Left lung (tissue), 10 donors: ENCODE results near the gene ADGRB3. TPM values are rescaled to one million over a fixed set of nuclear protein-coding genes. Genes with fewer than 3 reads are reported as not detected.
"Not testable (repeated sequence)": the region's sequence is repeated elsewhere in the genome, so short reads cannot be mapped to it uniquely, and the experiment has no call there.

ENCODE experiments used
- ATAC-seq: fragments of 200-7000 bp; cut with Tn5 transposase; one replicate; pipeline ENCODE4 v1.9.1; 2020; ENCODE audit warnings: moderate library complexity
- DNase-seq, 4 donors: peaks; one replicate each; pipeline ENCODE4 v3.0.0-alpha.2; 2013 to 2020
- H3K27ac ChIP-seq, 2 donors: fragments of 200-600 bp; sonication (generic) in 1 of 2; one replicate each; pipeline versions ENCODE4 v1.5.0 to v1.8.0; 2020 to 2021
- H3K27me3 ChIP-seq, 2 donors: fragments of 200-600 bp; sonication (generic) in 1 of 2; one replicate each; pipeline versions ENCODE4 v1.5.0 to v1.8.0; 2020 to 2021
- H3K36me3 ChIP-seq, 2 donors: fragments of 200-600 bp; sonication (generic) in 1 of 2; one replicate each; pipeline versions ENCODE4 v1.5.0 to v1.8.0; 2020 to 2021
- H3K4me1 ChIP-seq, 2 donors: fragments of 200-600 bp; one replicate each; pipeline ENCODE4 v1.8.0; 2021
- H3K4me3 ChIP-seq, 2 donors: fragments of 200-600 bp; sonication (generic) in 1 of 2; one replicate each; pipeline versions ENCODE4 v1.5.0 to v1.8.0; 2020 to 2021; ENCODE audit warnings: mild to moderate bottlenecking in 1 of 2
- H3K9me3 ChIP-seq, 2 donors: fragments of 200-600 bp; sonication (generic) in 1 of 2; one replicate each; pipeline versions ENCODE4 v1.5.0 to v1.8.0; 2020 to 2021
- intact Hi-C, 2 donors: fragments of 100-400 bp; cut with DNase I; formaldehyde crosslinking; loops; one replicate each; pipeline versions ENCODE4 v1.11.2 to v1.14.2; 2022
- polyA plus RNA-seq, 6 donors: library from polyadenylated mRNA; unstranded; fragments of 120-200 nt; gene quantifications; one replicate each; pipeline ENCODE4 v1.2.1, GENCODE V29; 2013; ENCODE audit not compliant: insufficient read length in 6 of 6
- total RNA-seq, 2 donors: library from RNA; stranded (reverse); fragmentation: NEBNext Ultra II Directional; extraction: Animal tissue kit (Norgen Biotek cat#: 25700); gene quantifications; one replicate each; pipeline ENCODE4 v1.2.1, GENCODE V29; 2021
- TF ChIP-seq, protein P1 (sequence below), 2 donors: fragments of 200-600 bp; sonication (generic) in 1 of 2; IDR thresholded peaks; one replicate each; pipeline versions ENCODE4 v1.5.0 to v1.8.0; 2021; ENCODE audit warnings: antibody characterized with exemption in 2 of 2
- donor health status: DM: no; HTN: yes; CAD: no.
- donor health status: DM: no; HTN: no; CAD: no.

ADGRB3 gene
- total and polyA plus RNA-seq, 8 donors = 2.0 to 22.4 (median 13.7) TPM

DNA sequence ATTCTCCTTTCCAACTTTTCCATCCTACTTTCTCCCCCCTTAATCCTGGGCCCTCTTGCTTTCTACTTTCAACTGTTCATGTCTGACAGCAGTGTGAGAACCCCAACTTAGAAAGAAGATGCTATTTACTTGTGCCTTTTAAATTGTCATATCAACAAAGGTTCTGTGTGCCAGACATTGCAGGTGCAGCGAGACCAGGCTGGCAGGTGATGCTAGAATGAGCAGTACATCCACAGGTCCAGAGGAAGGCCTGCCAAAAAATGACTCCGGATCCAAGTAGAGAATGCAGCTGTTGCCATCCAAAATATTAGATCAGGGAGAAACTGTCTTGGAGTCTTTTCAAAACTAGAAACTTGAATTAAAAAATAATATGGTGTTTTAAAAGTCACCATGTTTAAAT lies 651.2 kb downstream of the ADGRB3 start:
- TF ChIP-seq, protein P1, sequence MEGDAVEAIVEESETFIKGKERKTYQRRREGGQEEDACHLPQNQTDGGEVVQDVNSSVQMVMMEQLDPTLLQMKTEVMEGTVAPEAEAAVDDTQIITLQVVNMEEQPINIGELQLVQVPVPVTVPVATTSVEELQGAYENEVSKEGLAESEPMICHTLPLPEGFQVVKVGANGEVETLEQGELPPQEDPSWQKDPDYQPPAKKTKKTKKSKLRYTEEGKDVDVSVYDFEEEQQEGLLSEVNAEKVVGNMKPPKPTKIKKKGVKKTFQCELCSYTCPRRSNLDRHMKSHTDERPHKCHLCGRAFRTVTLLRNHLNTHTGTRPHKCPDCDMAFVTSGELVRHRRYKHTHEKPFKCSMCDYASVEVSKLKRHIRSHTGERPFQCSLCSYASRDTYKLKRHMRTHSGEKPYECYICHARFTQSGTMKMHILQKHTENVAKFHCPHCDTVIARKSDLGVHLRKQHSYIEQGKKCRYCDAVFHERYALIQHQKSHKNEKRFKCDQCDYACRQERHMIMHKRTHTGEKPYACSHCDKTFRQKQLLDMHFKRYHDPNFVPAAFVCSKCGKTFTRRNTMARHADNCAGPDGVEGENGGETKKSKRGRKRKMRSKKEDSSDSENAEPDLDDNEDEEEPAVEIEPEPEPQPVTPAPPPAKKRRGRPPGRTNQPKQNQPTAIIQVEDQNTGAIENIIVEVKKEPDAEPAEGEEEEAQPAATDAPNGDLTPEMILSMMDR (IDR thresholded peaks at IDR 0.05) = no peak
- H3K27ac ChIP-seq = no peak overlapping the region
- no peak for ATAC-seq
- DNase-seq = no peak
- H3K27me3 ChIP-seq = no peaks in the 10 kb centered on the region
- no peaks in the 10 kb centered on the region for H3K9me3 ChIP-seq
- H3K4me1 ChIP-seq = no peaks in the 10 kb centered on the region
- no peak overlapping the region for H3K4me3 ChIP-seq
- no peaks in the 10 kb centered on the region for H3K36me3 ChIP-seq
- intact Hi-C loops = no loop called here

DNA sequence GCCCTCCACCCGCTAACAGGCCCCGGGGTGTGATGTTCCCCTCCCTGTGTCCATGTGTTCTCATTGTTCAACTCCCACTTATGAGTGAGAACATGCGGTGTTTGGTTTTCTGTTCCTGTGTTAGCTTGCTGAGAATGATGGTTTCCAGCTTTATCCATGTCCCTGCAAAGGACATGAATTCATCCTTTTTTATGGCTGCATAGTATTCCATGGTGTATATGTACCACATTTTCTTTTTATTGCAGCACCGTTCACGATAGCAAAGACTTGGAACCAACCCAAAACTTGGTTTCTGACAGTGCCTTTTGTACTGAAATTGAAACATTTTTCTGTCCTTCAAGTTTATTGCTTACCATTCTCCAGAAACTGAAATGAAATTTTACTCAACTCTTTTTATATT lies 653.1 kb downstream of the ADGRB3 start:
- ATAC-seq = not testable (repeated sequence)

DNA sequence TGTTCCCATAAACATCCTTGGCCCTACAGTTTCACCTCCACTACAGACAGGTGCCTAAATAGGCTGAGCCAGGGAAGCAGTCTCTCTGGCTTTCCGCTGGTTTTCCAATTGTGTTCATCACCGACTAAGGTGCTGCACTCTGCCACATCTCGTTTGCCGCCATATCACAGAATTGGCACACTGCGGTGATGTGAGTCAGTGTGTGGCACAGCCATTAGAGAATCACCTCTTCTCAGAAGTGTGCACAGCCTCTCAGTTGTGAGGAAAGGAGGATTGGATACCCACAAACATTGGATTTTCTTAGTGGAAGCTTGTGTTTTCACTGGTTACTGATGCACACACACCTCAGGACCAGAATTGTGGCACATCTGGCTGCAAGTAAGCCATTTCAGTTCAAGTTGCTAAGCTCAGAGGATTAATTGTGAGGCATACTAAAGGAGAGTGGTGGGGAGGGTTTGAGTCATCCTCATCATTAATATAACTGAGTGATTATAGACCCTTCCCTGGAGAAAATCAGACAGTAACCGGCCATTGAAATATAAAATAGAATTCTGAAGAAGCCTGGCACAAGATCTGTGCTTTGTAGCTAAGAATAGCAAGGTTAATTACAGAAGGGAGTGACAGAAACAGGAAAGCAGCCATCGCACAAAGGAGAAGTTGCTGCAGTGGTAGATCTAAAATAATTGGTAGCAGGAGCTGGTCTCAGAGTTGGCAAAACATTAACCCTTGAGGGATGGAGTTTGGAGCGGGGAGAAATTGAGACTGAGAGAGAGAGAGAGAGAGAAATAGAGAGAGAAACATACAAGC lies 654.8 kb downstream of the ADGRB3 start:
- H3K4me3 ChIP-seq = no peak overlapping the region
- no peak overlapping the region for H3K27ac ChIP-seq
- intact Hi-C loops = no loop called here
- DNase-seq = no peak
- H3K4me1 ChIP-seq = no peaks in the 10 kb centered on the region
- no peak for ATAC-seq
- no peaks in the 10 kb centered on the region for H3K27me3 ChIP-seq
- no peaks in the 10 kb centered on the region for H3K36me3 ChIP-seq
- TF ChIP-seq, protein P1 (IDR thresholded peaks at IDR 0.05) = no peak
- no peaks in the 10 kb centered on the region for H3K9me3 ChIP-seq

More for the DNA sequence above, 653.1 kb downstream of the ADGRB3 start:
- intact Hi-C loops, H3K27me3 ChIP-seq, DNase-seq, H3K4me1 ChIP-seq, H3K27ac ChIP-seq, H3K4me3 ChIP-seq, H3K36me3 ChIP-seq, H3K9me3 ChIP-seq: not testable (repeated sequence)

DNA sequence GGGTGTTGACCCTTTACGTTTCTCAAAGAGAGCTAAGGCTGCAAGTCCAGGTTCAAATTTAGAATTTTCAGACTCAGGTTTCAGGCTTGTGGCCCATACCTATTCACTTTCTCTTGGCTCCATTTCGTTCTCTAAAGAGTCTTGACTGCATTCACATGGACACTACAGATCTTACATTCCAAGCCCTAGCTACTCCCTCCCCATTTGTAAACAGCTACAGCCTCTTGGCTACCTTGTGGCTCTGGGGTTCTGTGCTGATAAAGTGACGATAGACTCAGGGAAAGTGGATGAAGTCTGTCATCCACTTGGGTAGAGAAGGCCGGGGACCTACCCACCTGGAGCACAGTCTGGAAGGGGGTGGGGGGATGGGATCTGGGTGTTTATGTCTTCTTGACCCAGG lies 658.4 kb downstream of the ADGRB3 start:
- Histone ChIP-seq H3K36me3 (no peaks in the 10 kb centered on the region), H3K4me1 (no peaks in the 10 kb centered on the region), H3K27me3 (no peaks in the 10 kb centered on the region), H3K4me3 (no peak overlapping the region), H3K9me3 (no peaks in the 10 kb centered on the region), H3K27ac (no peak overlapping the region)
- intact Hi-C loops = no loop called here
- no peak for DNase-seq
- ATAC-seq = no peak
- TF ChIP-seq, protein P1 (IDR thresholded peaks at IDR 0.05) = no peak

DNA sequence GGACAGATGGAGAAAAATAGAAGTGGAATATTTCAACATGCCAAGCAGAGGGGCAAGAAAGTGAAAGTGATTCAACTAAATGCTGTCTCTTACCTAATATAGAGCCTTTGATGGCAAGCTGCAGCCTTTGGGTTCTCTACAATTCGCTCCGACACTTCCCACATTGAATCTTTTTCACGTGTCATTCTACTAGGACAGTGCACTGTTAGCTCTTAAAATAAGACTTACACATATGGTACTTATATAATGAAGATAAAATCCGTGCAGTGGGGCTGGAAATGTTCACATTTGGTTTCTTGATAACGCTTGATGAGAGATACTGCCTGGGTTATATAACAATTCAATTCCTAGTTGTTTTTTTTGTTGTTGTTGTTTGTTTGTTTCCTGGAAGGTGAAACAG lies 659.3 kb downstream of the ADGRB3 start:
- ATAC-seq (no peak), DNase-seq (no peak)
- Histone ChIP-seq H3K27ac (no peak overlapping the region), H3K27me3 (no peaks in the 10 kb centered on the region), H3K4me1 (no peaks in the 10 kb centered on the region), H3K4me3 (no peak overlapping the region), H3K9me3 (no peaks in the 10 kb centered on the region), H3K36me3 (no peaks in the 10 kb centered on the region)
- TF ChIP-seq, protein P1 (IDR thresholded peaks at IDR 0.05) = no peak
- intact Hi-C loops = no loop called here

DNA sequence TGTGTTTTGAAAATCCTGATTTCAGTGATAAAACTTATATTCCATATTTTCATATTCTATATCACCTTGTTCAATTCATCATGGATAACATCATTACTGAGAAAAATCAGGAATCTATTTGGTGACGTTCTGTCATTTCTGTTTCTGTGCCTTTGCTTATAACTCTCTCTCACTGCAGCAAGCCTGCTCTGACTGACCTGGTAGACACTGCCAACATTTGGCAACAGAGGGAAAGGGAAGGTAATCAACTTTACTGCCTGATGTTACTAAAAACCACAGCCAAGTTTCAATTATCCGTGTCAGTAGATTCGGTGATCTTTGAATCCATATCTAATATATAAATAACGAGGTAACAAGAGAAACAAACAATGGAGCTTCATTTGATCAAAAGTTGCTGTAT lies 659.8 kb downstream of the ADGRB3 start:
- no peak for ATAC-seq
- TF ChIP-seq, protein P1 (IDR thresholded peaks at IDR 0.05) = no peak

More for the DNA sequence above, 659.8 kb downstream of the ADGRB3 start:
- no peaks in the 10 kb centered on the region for H3K4me1 ChIP-seq
- no peaks in the 10 kb centered on the region for H3K9me3 ChIP-seq
- intact Hi-C loops = no loop called here
- no peaks in the 10 kb centered on the region for H3K27me3 ChIP-seq
- DNase-seq = no peak
- no peak overlapping the region for H3K27ac ChIP-seq
- H3K36me3 ChIP-seq = no peaks in the 10 kb centered on the region
- H3K4me3 ChIP-seq = no peak overlapping the region
